ENCODE measurements around the gene GABBR2.

Gene GABBR2

GRCh38 chr9:98720402-98720801, 11.7 kb upstream of the GABBR2 start:
- DNase-seq, result no peak

GRCh38 chr9:98719055-98719454, 10.3 kb upstream of the GABBR2 start:
- no peak for DNase-seq

- DNase-seq, result no peak
These were observed 6.1 kb upstream of the GABBR2 start for GRCh38 chr9:98714833-98715232.

- no peak for DNase-seq
These were observed 4.3 kb upstream of the GABBR2 start for GRCh38 chr9:98712987-98713386.

- DNase-seq, result no peak
These were observed 1.5 kb upstream of the GABBR2 start for GRCh38 chr9:98709968-98710965.

GRCh38 chr9:98708103-98708932, 417 bp downstream of the GABBR2 start:
- no peak for DNase-seq

GRCh38 chr9:98707166-98708102, 1.3 kb downstream of the GABBR2 start:
- DNase-seq, result no peak

GRCh38 chr9:98706651-98707165, 2.0 kb downstream of the GABBR2 start:
- no peak for DNase-seq

GRCh38 chr9:98702835-98703380, 5.8 kb downstream of the GABBR2 start:
- DNase-seq, result no peak

GRCh38 chr9:98702340-98702739, 6.4 kb downstream of the GABBR2 start:
- DNase-seq, result no peak

- no peak for DNase-seq
These were observed 7.2 kb downstream of the GABBR2 start for GRCh38 chr9:98701576-98701975.

- DNase-seq, result no peak
These were observed 7.9 kb downstream of the GABBR2 start for GRCh38 chr9:98700801-98701200.

- DNase-seq, result no peak
These were observed 9.9 kb downstream of the GABBR2 start for GRCh38 chr9:98698856-98699255.

GRCh38 chr9:98694943-98695342, 13.8 kb downstream of the GABBR2 start:
- DNase-seq, result no peak

- no peak for DNase-seq
These were observed 16.3 kb downstream of the GABBR2 start for GRCh38 chr9:98692392-98692791.

- DNase-seq, result no peak
These were observed 16.8 kb downstream of the GABBR2 start for GRCh38 chr9:98691890-98692289.

- DNase-seq, result no peak
These were observed 18.0 kb downstream of the GABBR2 start for GRCh38 chr9:98690686-98691085.

- DNase-seq, result no peak
These were observed 19.8 kb downstream of the GABBR2 start for GRCh38 chr9:98688710-98689495.

- no peak for DNase-seq
These were observed 20.8 kb downstream of the GABBR2 start for GRCh38 chr9:98687911-98688310.

GRCh38 chr9:98686961-98687855, 21.5 kb downstream of the GABBR2 start:
- no peak for DNase-seq

All from CD4-positive, alpha-beta T cell treated with Interleukin-12 subunit alpha and Interleukin-12 subunit beta, for 1 hour (primary cell).